ENCODE measurements around the gene CASQ1. TPM values are rescaled to one million over a fixed set of nuclear protein-coding genes. Genes with fewer than 3 reads are reported as not detected.
A peak's percentile ranks its signal among the peaks of the same experiment; 100 is the strongest.

Gene CASQ1
- total RNA-seq: under 1 TPM in 2 of 6 donors, not detected in 4; 0.17 to 0.91 TPM

GRCh38 chr1:160189649-160190625 is at the start of gene CASQ1:
CASQ1 (plus strand) TSS chr1:160190575; CDS start chr1:160190752, 177 bp downstream.
- Histone ChIP-seq H3K9me3 (no peaks in the 10 kb centered on the region), H3K4me3 (no peak within 1 kb of the TSS), H3K36me3 (no peaks in the 10 kb centered on the region), H3K27me3 (no peaks in the 10 kb centered on the region), H3K27ac (no peak within 1 kb of the TSS), H3K4me1 (peaks cover 8 to 10% (median 10%) of the 10 kb centered on the region in 4 donors)
- TF ChIP-seq POLR2A (IDR thresholded peaks at IDR 0.05): no peak
- TF ChIP-seq EP300 (IDR thresholded peaks at IDR 0.05): no peak
- TF ChIP-seq, protein P1, sequence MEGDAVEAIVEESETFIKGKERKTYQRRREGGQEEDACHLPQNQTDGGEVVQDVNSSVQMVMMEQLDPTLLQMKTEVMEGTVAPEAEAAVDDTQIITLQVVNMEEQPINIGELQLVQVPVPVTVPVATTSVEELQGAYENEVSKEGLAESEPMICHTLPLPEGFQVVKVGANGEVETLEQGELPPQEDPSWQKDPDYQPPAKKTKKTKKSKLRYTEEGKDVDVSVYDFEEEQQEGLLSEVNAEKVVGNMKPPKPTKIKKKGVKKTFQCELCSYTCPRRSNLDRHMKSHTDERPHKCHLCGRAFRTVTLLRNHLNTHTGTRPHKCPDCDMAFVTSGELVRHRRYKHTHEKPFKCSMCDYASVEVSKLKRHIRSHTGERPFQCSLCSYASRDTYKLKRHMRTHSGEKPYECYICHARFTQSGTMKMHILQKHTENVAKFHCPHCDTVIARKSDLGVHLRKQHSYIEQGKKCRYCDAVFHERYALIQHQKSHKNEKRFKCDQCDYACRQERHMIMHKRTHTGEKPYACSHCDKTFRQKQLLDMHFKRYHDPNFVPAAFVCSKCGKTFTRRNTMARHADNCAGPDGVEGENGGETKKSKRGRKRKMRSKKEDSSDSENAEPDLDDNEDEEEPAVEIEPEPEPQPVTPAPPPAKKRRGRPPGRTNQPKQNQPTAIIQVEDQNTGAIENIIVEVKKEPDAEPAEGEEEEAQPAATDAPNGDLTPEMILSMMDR (IDR thresholded peaks at IDR 0.05): no peak
- 67 to 73% methylated on average over 14 to 15 of the region's 15 CpGs for WGBS, 2 donors
- DNase-seq (no peak), ATAC-seq (ENCODE audit: low FRiP score in 2 of 2) (no peak)

DNA sequence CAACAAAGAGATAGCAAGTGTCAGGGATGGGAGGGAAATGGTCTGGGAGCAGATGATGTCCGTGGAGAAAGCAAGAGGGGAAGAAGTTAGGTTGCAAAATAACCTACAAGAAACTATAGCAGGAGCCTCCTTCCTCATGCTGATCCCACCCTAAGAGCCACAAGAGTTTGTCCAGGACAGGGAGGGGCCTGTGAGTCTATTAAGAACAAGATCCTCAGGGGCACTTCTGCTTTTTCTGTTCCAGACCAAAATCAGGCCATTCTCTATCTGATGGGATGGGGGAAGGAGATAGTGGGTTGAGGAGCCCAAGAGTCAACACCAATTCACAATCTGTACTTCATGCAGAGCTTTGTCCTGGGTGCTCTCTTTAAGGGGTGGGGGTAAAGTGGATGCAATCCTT is 46.7 kb upstream of the CASQ1 start:
- 21 to 22% methylated on average over 1 of the region's 1 CpG for WGBS, 2 donors
- ATAC-seq (ENCODE audit: low FRiP score in 2 of 2): peak in 1 of 2 donors; percentile 73
- H3K36me3 ChIP-seq: no peaks in the 10 kb centered on the region

GRCh38 chr1:160144921-160145320 is 45.5 kb upstream of the CASQ1 start:
- Histone ChIP-seq H3K4me1 (no peaks in the 10 kb centered on the region), H3K4me3 (no peak overlapping the region), H3K9me3 (no peaks in the 10 kb centered on the region), H3K27ac (no peak overlapping the region), H3K27me3 (no peaks in the 10 kb centered on the region), H3K36me3 (no peaks in the 10 kb centered on the region)
- no peak for ATAC-seq (ENCODE audit: low FRiP score in 2 of 2)
- WGBS, 2 donors: 71 to 73% methylated on average over 4 of the region's 4 CpGs
- TF ChIP-seq, protein P1 (IDR thresholded peaks at IDR 0.05): no peak
- TF ChIP-seq POLR2A (IDR thresholded peaks at IDR 0.05): no peak
- TF ChIP-seq EP300 (IDR thresholded peaks at IDR 0.05): no peak
- no peak for TF ChIP-seq POLR2AphosphoS5 (IDR thresholded peaks at IDR 0.05)
- DNase-seq: no peak

More for the DNA sequence above, 46.7 kb upstream of the CASQ1 start:
- H3K4me1 ChIP-seq: no peaks in the 10 kb centered on the region
- H3K27ac ChIP-seq: no peak overlapping the region
- no peaks in the 10 kb centered on the region for H3K27me3 ChIP-seq
- no peaks in the 10 kb centered on the region for H3K9me3 ChIP-seq
- H3K4me3 ChIP-seq: no peak overlapping the region
- peak in 1 of 2 donors; percentile 38 for DNase-seq
- TF ChIP-seq POLR2A (IDR thresholded peaks at IDR 0.05) (no peak), EP300 (IDR thresholded peaks at IDR 0.05) (no peak), POLR2AphosphoS5 (IDR thresholded peaks at IDR 0.05) (no peak)
- TF ChIP-seq, protein P1 (IDR thresholded peaks at IDR 0.05): no peak

GRCh38 chr1:160146107-160146506 is 44.3 kb upstream of the CASQ1 start:
- Histone ChIP-seq H3K36me3 (no peaks in the 10 kb centered on the region), H3K9me3 (no peaks in the 10 kb centered on the region), H3K27ac (no peak overlapping the region), H3K27me3 (no peaks in the 10 kb centered on the region), H3K4me1 (no peaks in the 10 kb centered on the region), H3K4me3 (no peak overlapping the region)
- no peak for DNase-seq
- no peak for TF ChIP-seq POLR2A (IDR thresholded peaks at IDR 0.05)
- TF ChIP-seq, protein P1 (IDR thresholded peaks at IDR 0.05): no peak
- TF ChIP-seq EP300 (IDR thresholded peaks at IDR 0.05): no peak
- TF ChIP-seq POLR2AphosphoS5 (IDR thresholded peaks at IDR 0.05): no peak
- WGBS, 2 donors: 92 to 94% methylated on average over 14 of the region's 14 CpGs
- no peak for ATAC-seq (ENCODE audit: low FRiP score in 2 of 2)
